HepG2 (cell line): Measurements from ENCODE around the gene EXO1. TPM values are rescaled to one million over a fixed set of nuclear protein-coding genes. Genes with fewer than 3 reads are reported as not detected.
A peak's percentile ranks its signal among the peaks of the same experiment; 100 is the strongest.

Experiments
- AHDC1 ChIP-seq: sonication (generic); formaldehyde crosslinking; IDR thresholded peaks from 2 replicates; pipeline ENCODE4 v1.5.1; 2020; ENCODE audit warnings: mild to moderate bottlenecking, missing genetic modification reagents, borderline replicate concordance
- BHLHE40 ChIP-seq: IDR thresholded peaks from 2 replicates; pipeline ENCODE4 v1.6.1; 2011; ENCODE audit warnings: low read length, improper control_type of control experiment
- FOXO4 ChIP-seq: sonication (generic); formaldehyde crosslinking; conservative IDR thresholded peaks from 2 replicates; pipeline ENCODE4 v1.8.1; 2023; ENCODE audit warnings: missing genetic modification reagents
- NR2F6 ChIP-seq, 2 experiments: IDR thresholded peaks; 2 replicates each; pipeline ENCODE4 v1.6.1; 2016; ENCODE audit warnings: antibody characterized with exemption in 1 of 2, mild to moderate bottlenecking in 1 of 2
- SOX6 ChIP-seq, 2 experiments: fragments of 450-650 bp in 1 of 2; sonication (generic) in 1 of 2; formaldehyde crosslinking in 1 of 2; IDR thresholded peaks; 2 replicates each; pipeline versions ENCODE4 v1.4.0 to v1.6.1; 2017 to 2020; ENCODE audit warnings: antibody characterized with exemption in 1 of 2, mild to moderate bottlenecking in 1 of 2, missing genetic modification reagents in 1 of 2
- TFDP1 ChIP-seq: IDR thresholded peaks from 2 replicates; pipeline ENCODE4 v1.6.1; 2016; ENCODE audit warnings: missing compliant biosample characterization, missing genetic modification reagents, borderline replicate concordance
- ZNF296 ChIP-seq: sonication (generic); formaldehyde crosslinking; conservative IDR thresholded peaks from 2 replicates; pipeline ENCODE4 v1.5.0; 2020; ENCODE audit warnings: mild to moderate bottlenecking, missing genetic modification reagents
- ZNF777 ChIP-seq: sonication (generic); formaldehyde crosslinking; IDR thresholded peaks from 2 replicates; pipeline ENCODE4 v1.4.0; 2020; ENCODE audit warnings: missing genetic modification reagents
- ZNF782 ChIP-seq: sonication (generic); formaldehyde crosslinking; IDR thresholded peaks from 2 replicates; pipeline ENCODE4 v1.4.0; 2020; ENCODE audit warnings: missing genetic modification reagents, mild to moderate bottlenecking, borderline replicate concordance
- polyA plus RNA-seq, 8 experiments: library from polyadenylated mRNA; depleted of rRNA in 3 of 8; stranded (reverse) in 7 of 8; unstranded in 1 of 8; fragments of >200 nt; fragmentation: Illumina TruSeq in 4 of 8; extraction: Trizol in 4 of 8; gene quantifications; 2 replicates each; pipeline versions ENCODE4 v1.2.1 to v1.2.3, GENCODE V29; 2011 to 2016; ENCODE audit warnings: low read depth in 4 of 8, missing spikeins in 1 of 8, mixed read lengths in 1 of 8; ENCODE audit not compliant: insufficient read depth in 1 of 8
- total RNA-seq, 5 experiments: library from RNA; depleted of rRNA; stranded (reverse); fragments of >200 nt; fragmentation: Illumina TruSeq; extraction: Trizol; gene quantifications; 2 replicates each; pipeline ENCODE4 v1.2.3, GENCODE V29; 2016; ENCODE audit warnings: low read depth in 1 of 5
- TF ChIP-seq, protein P1 (sequence below): sonication (generic); formaldehyde crosslinking; IDR thresholded peaks from 2 replicates; pipeline ENCODE4 v1.5.1; 2020; ENCODE audit warnings: missing genetic modification reagents, mild to moderate bottlenecking, borderline replicate concordance
- TF ChIP-seq, protein P2 (sequence below): sonication (generic); formaldehyde crosslinking; IDR thresholded peaks from 2 replicates; pipeline ENCODE4 v1.4.0; 2020; ENCODE audit warnings: missing genetic modification reagents, mild to moderate bottlenecking, borderline replicate concordance

EXO1 gene
- total and polyA plus RNA-seq, 2 of the 13 experiments (the other 11 are each of a cell fraction or from before 2014, with no cell fraction given): 3.2 to 26.1 TPM

DNA sequence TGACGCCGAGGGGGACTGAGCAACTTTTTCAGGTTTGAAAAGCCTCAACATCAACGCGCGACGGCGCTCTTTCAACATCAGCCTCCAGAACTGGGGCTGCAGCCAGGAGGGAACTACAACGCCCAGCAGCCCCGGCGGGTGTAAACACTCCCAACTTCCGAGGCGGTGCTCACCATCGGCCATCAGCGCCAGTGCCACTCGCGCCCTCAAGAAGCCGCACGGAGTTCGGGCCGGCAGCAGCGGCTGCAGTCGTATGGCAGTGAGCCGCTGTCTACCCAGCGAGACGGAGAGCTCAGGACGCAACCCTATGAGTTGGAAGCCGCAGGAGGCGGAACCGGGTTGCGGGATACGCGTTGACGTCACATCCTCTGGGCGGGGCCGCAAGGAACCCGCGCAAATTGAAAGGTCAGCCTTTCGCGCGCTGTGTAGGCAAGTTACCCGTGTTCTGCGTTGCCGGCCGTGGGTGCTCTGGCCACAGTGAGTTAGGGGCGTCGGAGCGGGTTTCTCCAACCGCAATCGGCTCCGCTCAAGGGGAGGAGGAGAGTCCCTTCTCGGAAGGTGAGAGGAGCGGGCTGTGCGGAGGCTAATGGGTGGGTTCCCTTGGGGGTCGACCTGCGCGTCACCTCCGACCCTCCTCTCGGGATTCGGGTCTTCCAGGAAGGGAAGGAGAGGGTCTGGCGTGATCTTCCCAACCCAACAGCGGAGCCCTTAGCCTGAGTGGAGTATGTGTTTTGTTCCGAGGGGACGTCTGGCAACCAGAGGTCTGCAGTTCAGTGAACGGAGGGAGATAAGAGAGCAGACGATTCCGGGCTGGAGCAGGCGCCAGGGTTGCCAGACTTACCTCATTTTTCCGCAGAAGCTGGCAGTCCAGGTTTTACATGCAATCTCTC lies at the start of gene EXO1 (continued):
- peak; percentile 42; the same call in 1 of the 2 replicates for TF ChIP-seq ZNF777 (CRISPR knock-in tag)
- TF ChIP-seq BHLHE40: no peak
- TF ChIP-seq ZNF296 (CRISPR knock-in tag): no peak
- TF ChIP-seq NR2F6 (IDR thresholded peaks at IDR 0.05): peak; percentile 44; the same call in 1 of the 2 replicates
- no peak for TF ChIP-seq NR2F6 (CRISPR knock-in tag; IDR thresholded peaks at IDR 0.05)
- TF ChIP-seq ZNF782 (CRISPR knock-in tag): peak; percentile 40; the same call in 1 of the 2 replicates
- TF ChIP-seq, protein P1, sequence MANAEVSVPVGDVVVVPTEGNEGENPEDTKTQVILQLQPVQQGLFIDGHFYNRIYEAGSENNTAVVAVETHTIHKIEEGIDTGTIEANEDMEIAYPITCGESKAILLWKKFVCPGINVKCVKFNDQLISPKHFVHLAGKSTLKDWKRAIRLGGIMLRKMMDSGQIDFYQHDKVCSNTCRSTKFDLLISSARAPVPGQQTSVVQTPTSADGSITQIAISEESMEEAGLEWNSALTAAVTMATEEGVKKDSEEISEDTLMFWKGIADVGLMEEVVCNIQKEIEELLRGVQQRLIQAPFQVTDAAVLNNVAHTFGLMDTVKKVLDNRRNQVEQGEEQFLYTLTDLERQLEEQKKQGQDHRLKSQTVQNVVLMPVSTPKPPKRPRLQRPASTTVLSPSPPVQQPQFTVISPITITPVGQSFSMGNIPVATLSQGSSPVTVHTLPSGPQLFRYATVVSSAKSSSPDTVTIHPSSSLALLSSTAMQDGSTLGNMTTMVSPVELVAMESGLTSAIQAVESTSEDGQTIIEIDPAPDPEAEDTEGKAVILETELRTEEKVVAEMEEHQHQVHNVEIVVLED (CRISPR knock-in tag): peak; percentile 100
- peak; percentile 99 for TF ChIP-seq TFDP1 (CRISPR knock-in tag)
- no peak for TF ChIP-seq AHDC1 (CRISPR knock-in tag)
- TF ChIP-seq, protein P2, sequence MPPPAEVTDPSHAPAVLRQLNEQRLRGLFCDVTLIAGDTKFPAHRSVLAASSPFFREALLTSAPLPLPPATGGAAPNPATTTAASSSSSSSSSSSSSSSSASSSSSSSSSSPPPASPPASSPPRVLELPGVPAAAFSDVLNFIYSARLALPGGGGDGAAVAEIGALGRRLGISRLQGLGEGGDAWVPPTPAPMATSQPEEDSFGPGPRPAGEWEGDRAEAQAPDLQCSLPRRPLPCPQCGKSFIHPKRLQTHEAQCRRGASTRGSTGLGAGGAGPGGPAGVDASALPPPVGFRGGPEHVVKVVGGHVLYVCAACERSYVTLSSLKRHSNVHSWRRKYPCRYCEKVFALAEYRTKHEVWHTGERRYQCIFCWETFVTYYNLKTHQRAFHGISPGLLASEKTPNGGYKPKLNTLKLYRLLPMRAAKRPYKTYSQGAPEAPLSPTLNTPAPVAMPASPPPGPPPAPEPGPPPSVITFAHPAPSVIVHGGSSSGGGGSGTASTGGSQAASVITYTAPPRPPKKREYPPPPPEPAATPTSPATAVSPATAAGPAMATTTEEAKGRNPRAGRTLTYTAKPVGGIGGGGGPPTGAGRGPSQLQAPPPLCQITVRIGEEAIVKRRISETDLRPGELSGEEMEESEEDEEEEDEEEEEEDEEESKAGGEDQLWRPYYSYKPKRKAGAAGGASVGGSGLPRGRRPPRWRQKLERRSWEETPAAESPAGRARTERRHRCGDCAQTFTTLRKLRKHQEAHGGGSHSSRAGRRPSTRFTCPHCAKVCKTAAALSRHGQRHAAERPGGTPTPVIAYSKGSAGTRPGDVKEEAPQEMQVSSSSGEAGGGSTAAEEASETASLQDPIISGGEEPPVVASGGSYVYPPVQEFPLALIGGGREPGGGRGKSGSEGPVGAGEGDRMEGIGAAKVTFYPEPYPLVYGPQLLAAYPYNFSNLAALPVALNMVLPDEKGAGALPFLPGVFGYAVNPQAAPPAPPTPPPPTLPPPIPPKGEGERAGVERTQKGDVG (CRISPR knock-in tag): peak; percentile 83; the same call in 1 of the 2 replicates
- TF ChIP-seq FOXO4 (CRISPR knock-in tag): no peak
- no peak for TF ChIP-seq SOX6 (IDR thresholded peaks at IDR 0.05)
- TF ChIP-seq SOX6 (CRISPR knock-in tag; IDR thresholded peaks at IDR 0.05): peak; percentile 72
